Dendritic cell treated with granulocyte-macrophage colony-stimulating factor and Interleukin-4, amounts not matched to agents 40 ng/mL and 50 ng/mL, for 4 days (primary cell): ENCODE measurements around the gene WFDC13.
"Not testable (repeated sequence)": the region's sequence is repeated elsewhere in the genome, so short reads cannot be mapped to it uniquely, and the experiment has no call there.

Source experiments
- H3K27ac Mint-ChIP-seq: one replicate; pipeline ENCODE4 v1.8.0; 2022; ENCODE audit warnings: mild to moderate bottlenecking, mixed read lengths
- H3K27me3 Mint-ChIP-seq: one replicate; pipeline ENCODE4 v1.8.0; 2022; ENCODE audit warnings: mild to moderate bottlenecking, mixed read lengths
- H3K36me3 Mint-ChIP-seq: one replicate; pipeline ENCODE4 v1.8.0; 2022; ENCODE audit warnings: low read depth, mixed read lengths
- H3K4me1 Mint-ChIP-seq: one replicate; pipeline ENCODE4 v1.8.0; 2022; ENCODE audit warnings: low read depth, mixed read lengths
- H3K4me3 Mint-ChIP-seq: one replicate; pipeline ENCODE4 v1.8.0; 2022; ENCODE audit warnings: mild to moderate bottlenecking, moderate library complexity, mixed read lengths
- H3K9me3 Mint-ChIP-seq: one replicate; pipeline ENCODE4 v1.8.0; 2022; ENCODE audit warnings: mixed read lengths
- intact Hi-C: fragments of 100-400 bp; cut with micrococcal nuclease; formaldehyde crosslinking; loops from one replicate; pipeline ENCODE4 v1.15.0; 2022

The WFDC13 gene, protein sequence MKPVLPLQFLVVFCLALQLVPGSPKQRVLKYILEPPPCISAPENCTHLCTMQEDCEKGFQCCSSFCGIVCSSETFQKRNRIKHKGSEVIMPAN

DNA sequence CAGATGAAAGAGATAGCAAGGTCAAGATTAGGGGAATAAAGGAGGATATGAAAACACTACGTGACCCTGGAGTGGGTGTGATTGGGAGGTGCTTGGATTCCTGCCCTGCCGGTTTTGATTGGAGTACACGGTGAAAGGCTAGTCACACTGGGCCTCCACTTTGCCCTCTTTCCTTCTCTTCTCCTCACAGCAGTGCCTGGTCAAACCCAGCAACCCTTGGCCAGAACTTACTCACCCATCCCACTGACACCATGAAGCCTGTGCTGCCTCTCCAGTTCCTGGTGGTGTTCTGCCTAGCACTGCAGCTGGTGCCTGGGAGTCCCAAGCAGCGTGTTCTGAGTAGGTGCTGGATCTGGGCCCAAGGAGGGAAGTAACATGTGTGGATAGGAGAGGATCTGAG is at the start of gene WFDC13:
Gene WFDC13 (plus strand): TSS at position 166 of the 400 bp plus-strand sequence. CDS start 86 bp downstream, at position 252.
- Mint-ChIP-seq H3K4me3 (no peak within 1 kb of the TSS), H3K9me3 (no peaks in the 10 kb centered on the region), H3K27me3 (peaks cover 15% of the 10 kb centered on the region), H3K27ac (no peak within 1 kb of the TSS), H3K36me3 (no peaks in the 10 kb centered on the region), H3K4me1 (peaks cover 11% of the 10 kb centered on the region)
- intact Hi-C loops = no loop called here

DNA sequence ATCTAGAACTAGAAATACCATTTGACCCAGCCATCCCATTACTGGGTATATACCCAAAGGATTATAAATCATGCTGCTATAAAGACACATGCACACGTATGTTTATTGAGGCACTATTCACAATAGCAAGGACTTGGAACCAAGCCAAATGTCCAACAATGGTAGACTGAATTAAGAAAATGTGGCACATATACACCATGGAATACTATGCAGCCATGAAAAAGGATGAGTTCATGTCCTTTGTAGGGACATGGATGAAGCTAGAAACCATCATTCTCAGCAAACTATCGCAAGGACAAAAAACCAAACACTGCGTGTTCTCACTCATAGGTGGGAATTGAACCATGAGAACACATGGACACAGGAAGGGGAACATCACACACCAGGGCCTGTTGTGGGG is 44.8 kb upstream of the WFDC13 start:
- H3K4me3 Mint-ChIP-seq, H3K36me3 Mint-ChIP-seq, H3K27me3 Mint-ChIP-seq, H3K9me3 Mint-ChIP-seq, H3K4me1 Mint-ChIP-seq, intact Hi-C loops, H3K27ac Mint-ChIP-seq: not testable (repeated sequence)

DNA sequence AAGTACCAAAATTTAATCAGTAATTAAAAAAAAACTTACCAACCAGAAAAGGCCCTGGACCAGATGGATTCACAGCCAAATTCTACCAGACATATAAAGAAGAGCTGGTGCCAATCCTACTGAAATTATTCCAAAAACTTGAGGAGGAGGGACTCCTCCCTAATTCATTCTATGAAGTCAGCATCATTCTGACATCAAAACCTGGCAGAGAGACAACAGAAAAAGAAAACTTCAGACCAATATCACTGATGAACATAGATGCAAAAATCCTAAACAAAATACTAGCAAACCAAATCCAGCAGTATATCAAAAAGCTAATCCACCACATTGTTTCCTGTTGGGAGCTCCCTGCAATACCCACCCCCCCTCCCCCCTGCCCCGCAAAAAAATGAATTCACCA is 31.7 kb upstream of the WFDC13 start, which contains the start of gene WFDC11:
Gene WFDC11 (minus strand): TSS at position 101 of the 400 bp plus-strand sequence. CDS start 19,639 bp downstream, outside the sequence.
- peaks cover 22% of the 10 kb centered on the region for H3K27me3 Mint-ChIP-seq

DNA sequence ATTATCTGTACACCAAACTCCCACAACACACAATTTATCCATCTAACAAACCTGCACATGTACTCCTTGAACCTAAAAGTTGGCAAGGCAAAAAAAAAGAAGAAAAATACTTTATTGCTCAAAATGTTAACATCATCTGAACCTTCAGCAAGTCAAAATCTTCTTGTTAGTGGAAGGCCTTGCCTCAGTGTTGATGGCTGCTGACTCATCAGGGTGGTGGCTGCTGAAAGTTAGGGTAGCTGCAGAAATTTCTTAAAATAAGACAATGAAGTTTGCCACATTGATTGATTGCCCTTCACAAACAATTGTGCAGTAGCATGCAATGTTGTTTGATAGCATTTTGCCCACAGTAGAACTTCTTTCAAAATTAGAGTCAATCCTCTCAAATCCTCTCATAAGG is 29.1 kb upstream of the WFDC13 start:
- Mint-ChIP-seq H3K4me3 (no peak overlapping the region), H3K36me3 (no peaks in the 10 kb centered on the region), H3K27ac (no peak overlapping the region), H3K27me3 (peaks cover 24% of the 10 kb centered on the region), H3K9me3 (no peaks in the 10 kb centered on the region), H3K4me1 (no peaks in the 10 kb centered on the region)
- intact Hi-C loops = no loop called here

More for the DNA sequence above, 31.7 kb upstream of the WFDC13 start, which contains the start of gene WFDC11:
- H3K36me3 Mint-ChIP-seq = no peaks in the 10 kb centered on the region
- H3K27ac Mint-ChIP-seq = no peak within 1 kb of the TSS
- H3K4me1 Mint-ChIP-seq = no peaks in the 10 kb centered on the region
- no peak within 1 kb of the TSS for H3K4me3 Mint-ChIP-seq
- no peaks in the 10 kb centered on the region for H3K9me3 Mint-ChIP-seq
- intact Hi-C loops = no loop called here

DNA sequence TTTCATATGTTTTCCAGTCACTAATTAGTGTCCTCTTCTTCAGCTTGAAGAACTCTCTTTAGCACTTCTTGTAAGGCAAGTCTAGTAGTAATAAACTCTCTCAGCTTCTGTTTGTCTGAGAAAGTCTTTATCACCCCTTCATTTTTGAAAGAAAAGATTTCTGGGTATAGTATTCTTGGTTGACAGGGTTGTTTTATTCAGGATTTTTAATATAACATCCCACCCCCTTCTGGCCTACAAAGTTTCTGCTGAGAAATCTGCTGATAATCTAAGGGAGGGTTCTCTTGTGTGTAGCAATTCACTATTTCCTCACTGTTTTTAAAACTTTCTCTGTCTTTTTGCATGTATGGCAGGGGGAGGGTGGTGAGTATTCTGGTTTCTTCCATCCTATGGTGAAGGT is 22.2 kb upstream of the WFDC13 start:
- Mint-ChIP-seq H3K4me3 (no peak overlapping the region), H3K9me3 (peaks cover 23% of the 10 kb centered on the region), H3K27ac (no peak overlapping the region), H3K27me3 (peaks cover 4% of the 10 kb centered on the region), H3K36me3 (no peaks in the 10 kb centered on the region), H3K4me1 (no peaks in the 10 kb centered on the region)
- intact Hi-C loops = no loop called here

DNA sequence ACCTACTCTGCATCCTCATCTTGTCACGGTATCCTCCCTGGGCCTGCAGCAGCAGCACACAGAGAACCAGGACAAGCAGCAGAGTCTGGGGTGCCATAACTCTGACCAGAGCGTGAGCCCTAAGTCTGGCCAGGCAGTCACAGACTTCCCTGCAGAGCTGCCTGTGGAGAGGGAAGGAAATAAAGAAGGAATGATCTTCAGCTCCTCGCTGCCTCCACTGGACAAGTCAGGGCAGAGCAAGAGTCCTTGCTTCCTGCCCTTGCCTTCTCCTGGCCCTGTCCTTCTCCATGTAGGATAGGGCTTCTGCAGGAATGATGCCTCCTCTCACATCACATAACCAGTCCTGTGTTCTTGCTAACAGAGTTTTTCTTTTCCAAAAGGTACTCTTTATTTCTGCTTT is 15.9 kb upstream of the WFDC13 start:
- Mint-ChIP-seq H3K27ac (no peak overlapping the region), H3K27me3 (peaks cover 6% of the 10 kb centered on the region), H3K9me3 (no peaks in the 10 kb centered on the region), H3K36me3 (no peaks in the 10 kb centered on the region), H3K4me3 (no peak overlapping the region), H3K4me1 (no peaks in the 10 kb centered on the region)
- intact Hi-C loops = no loop called here

DNA sequence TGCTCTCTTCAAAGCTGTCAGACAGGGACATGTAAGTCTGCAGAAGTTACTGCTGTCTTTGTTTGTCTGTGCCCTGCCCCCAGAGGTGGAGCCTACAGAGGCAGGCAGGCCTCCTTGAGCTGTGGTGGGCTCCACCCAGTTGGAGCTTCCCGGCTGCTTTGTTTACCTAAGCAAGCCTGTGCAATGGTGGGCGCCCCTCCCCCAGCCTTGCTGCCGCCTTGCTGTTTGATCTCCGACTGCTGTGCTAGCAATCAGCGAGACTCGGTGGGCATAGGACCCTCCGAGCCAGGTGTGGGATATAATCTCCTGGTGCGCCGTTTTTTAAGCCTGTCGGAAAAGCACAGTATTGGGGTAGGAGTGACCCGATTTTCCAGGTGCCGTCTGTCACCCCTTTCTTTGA is 8.5 kb upstream of the WFDC13 start:
- H3K27ac Mint-ChIP-seq, H3K4me1 Mint-ChIP-seq, H3K27me3 Mint-ChIP-seq, H3K9me3 Mint-ChIP-seq, H3K4me3 Mint-ChIP-seq, H3K36me3 Mint-ChIP-seq, intact Hi-C loops: not testable (repeated sequence)

DNA sequence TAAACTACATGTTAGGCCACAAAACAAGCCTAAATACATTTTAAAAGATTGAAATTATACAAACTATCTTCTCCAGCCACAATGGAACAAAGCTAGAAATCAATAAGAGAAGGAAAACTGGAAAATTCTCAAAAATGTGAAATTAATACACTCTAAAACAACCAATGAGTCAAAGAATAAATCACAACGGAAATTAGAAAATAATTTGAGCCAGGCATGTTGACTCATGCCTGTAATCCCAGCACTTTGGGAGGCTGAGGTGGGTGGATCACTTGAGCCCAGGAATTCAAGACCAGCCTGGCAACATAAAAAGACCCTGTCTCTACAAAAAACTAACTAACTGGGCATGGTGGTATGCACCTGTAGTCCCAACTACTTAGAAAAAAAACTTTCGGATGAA is 6.3 kb upstream of the WFDC13 start:
- Mint-ChIP-seq H3K36me3 (no peaks in the 10 kb centered on the region), H3K27ac (no peak overlapping the region), H3K27me3 (peaks cover 8% of the 10 kb centered on the region), H3K9me3 (no peaks in the 10 kb centered on the region), H3K4me3 (no peak overlapping the region), H3K4me1 (no peaks in the 10 kb centered on the region)
- intact Hi-C loops = no loop called here

DNA sequence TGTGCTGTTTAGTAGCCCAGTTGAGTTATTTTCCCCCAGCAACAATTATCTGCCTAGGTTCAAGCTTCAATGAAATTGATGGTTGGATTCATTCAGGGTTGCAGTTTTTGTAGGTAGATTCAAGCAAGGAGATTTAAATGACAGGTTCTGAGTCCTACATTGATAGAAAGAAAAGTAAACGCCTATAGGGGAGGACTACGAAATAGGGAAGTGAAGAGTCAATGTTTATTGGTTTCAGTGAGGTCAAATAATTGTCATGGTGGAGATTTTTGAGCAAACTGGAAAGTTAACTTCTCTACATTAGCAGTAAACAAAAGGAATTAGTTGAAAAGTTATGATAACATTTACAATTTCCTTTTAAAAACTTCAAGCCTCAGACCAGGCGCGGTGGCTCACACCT is 734 bp upstream of the WFDC13 start:
- no peaks in the 10 kb centered on the region for H3K36me3 Mint-ChIP-seq
- H3K27me3 Mint-ChIP-seq = peaks cover 14% of the 10 kb centered on the region
- H3K27ac Mint-ChIP-seq = no peak overlapping the region
- no peaks in the 10 kb centered on the region for H3K9me3 Mint-ChIP-seq
- H3K4me1 Mint-ChIP-seq = peaks cover 11% of the 10 kb centered on the region
- H3K4me3 Mint-ChIP-seq = no peak overlapping the region
- intact Hi-C loops = no loop called here

DNA sequence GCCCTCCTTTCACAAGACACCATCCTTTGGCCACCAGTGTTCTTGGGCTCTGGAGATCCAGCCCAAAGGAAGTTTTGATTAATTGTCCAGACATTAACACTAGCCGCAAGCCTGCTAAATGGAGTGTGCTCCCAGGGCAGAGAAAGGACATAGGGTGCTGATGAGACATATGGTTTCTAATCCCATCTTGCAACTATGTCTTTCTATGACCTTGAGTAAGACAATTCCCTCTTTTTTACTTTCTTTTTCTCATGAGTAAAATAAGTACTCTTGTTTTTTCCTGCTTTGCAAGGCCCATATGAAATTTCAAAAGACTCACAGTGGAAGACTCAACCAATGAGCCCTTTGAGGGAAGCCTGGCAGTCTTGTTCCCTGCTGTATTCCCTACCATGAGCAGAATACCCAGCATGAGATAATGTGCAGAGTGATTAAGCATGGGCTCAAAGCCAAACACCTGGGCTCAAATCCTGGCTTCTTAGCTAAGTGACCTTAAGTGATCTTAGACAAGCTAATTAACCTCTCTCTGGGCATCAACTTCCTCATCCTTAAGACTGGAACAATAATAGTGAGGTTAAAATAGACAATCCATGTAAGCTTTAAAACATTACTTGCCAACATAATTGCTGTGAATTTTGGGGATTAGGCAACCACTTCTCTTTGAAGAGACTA is 3.3 kb downstream of the WFDC13 start, which contains the start of gene WFDC10B:
Gene WFDC10B (minus strand): TSS at position 51 of the 669 bp plus-strand sequence. CDS start 19,027 bp downstream, outside the sequence.
- Mint-ChIP-seq H3K9me3 (no peaks in the 10 kb centered on the region), H3K27me3 (peaks cover 17% of the 10 kb centered on the region)
- intact Hi-C loops = no loop called here

DNA sequence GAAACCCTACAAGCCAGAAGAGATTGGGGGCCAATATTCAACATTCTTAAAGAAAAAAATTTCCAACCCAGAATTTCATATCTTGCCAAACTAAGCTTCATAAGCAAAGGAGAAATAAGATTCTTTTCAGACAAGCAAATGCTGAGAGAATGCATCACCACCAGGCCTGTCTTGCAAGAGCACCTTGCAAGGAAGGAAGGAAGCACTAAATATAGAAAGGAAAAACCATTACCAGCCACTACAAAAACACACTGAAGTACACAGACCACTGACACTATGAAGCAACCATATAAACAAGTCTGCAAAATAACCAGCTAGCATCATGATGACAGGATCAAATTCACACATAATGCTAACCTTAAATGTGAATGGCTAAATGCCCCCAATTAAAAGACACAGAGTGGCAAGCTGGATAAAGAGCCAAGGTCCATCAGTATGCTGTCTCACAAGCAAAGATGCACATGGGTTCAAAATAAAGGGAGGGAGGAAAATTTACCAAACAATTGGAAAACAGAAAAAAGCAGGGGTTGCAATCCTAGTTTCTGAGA is 14.4 kb downstream of the WFDC13 start:
- H3K4me1 Mint-ChIP-seq, H3K4me3 Mint-ChIP-seq, H3K36me3 Mint-ChIP-seq, intact Hi-C loops, H3K27ac Mint-ChIP-seq, H3K9me3 Mint-ChIP-seq: not testable (repeated sequence)
- peaks cover 18% of the 10 kb centered on the region for H3K27me3 Mint-ChIP-seq

More for the DNA sequence above, 3.3 kb downstream of the WFDC13 start, which contains the start of gene WFDC10B:
- Mint-ChIP-seq H3K27ac (no peak within 1 kb of the TSS), H3K36me3 (no peaks in the 10 kb centered on the region), H3K4me1 (peaks cover 11% of the 10 kb centered on the region), H3K4me3 (no peak within 1 kb of the TSS)

DNA sequence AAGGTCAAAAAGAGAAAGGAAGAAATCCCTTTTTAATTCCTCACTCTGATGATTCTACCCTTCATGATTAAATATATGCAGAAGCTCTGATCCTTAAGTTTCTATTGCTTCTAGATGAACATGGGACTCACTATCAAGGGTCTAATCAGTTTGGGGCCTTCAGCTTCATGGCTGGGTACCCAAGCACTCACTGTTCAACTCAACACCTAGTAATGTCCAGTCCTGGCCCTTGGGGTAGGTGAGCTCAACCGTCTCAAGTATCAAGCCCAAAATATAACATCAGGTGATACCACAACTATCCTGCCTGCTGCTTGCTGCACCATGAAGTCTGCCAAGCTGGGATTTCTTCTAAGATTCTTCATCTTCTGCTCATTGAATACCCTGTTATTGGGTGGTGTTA is 20.2 kb downstream of the WFDC13 start, which contains the start of gene SPINT4:
Gene SPINT4 (plus strand): TSS at position 301 of the 400 bp plus-strand sequence. CDS start 21 bp downstream, at position 322.
- no peak within 1 kb of the TSS for H3K27ac Mint-ChIP-seq

DNA sequence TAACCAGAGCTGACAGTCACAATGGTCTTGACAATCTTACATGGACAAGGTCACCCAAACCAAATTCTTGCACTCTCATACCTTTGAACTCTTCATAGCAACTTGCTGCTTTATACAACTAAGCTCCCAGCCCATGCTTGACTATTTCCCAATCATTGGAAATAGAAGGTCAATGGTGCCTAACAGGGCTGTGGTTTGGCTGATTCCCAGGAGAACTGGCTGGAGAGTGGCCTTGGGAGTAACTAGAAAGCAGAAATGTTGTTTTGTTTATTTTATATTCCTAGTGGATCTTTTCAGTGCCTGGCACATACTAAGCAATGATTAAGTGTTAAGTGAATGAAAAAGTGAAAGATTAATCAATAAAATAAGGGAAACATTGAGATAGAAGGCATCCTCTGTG is 23.3 kb downstream of the WFDC13 start:
- H3K4me1 Mint-ChIP-seq = no peaks in the 10 kb centered on the region
- intact Hi-C loops = no loop called here
- H3K27ac Mint-ChIP-seq = no peak overlapping the region
- no peak overlapping the region for H3K4me3 Mint-ChIP-seq
- peaks cover 17% of the 10 kb centered on the region for H3K27me3 Mint-ChIP-seq
- no peaks in the 10 kb centered on the region for H3K9me3 Mint-ChIP-seq
- no peaks in the 10 kb centered on the region for H3K36me3 Mint-ChIP-seq

More for the DNA sequence above, 20.2 kb downstream of the WFDC13 start, which contains the start of gene SPINT4:
- intact Hi-C loops = no loop called here
- no peaks in the 10 kb centered on the region for H3K4me1 Mint-ChIP-seq
- no peaks in the 10 kb centered on the region for H3K9me3 Mint-ChIP-seq
- no peak within 1 kb of the TSS for H3K4me3 Mint-ChIP-seq
- peaks cover 22% of the 10 kb centered on the region for H3K27me3 Mint-ChIP-seq
- H3K36me3 Mint-ChIP-seq = no peaks in the 10 kb centered on the region

DNA sequence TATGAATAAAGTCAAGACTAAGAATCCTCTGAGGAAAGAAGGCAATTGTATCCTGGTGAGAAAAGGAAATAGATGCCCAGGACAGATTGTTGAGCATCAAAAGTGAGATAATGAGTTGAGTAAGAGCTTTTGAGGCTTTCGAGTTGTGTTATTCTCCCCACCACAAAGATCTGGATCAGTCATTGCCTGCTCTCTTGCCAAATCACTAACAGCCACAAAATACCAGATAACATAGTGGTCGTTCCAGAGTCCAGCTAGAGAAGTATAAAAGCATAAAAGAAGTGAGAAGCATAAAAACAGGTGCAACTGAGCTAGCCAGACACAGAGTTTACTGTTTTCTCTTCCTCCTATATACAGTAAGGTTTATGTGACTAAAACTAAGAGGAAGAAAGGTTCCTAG is 25.2 kb downstream of the WFDC13 start:
- Mint-ChIP-seq H3K27me3 (peaks cover 17% of the 10 kb centered on the region), H3K27ac (no peak overlapping the region)
- intact Hi-C loops = no loop called here

More for the DNA sequence above, 25.2 kb downstream of the WFDC13 start:
- H3K36me3 Mint-ChIP-seq = no peaks in the 10 kb centered on the region
- no peaks in the 10 kb centered on the region for H3K4me1 Mint-ChIP-seq
- no peak overlapping the region for H3K4me3 Mint-ChIP-seq
- peaks cover 16% of the 10 kb centered on the region for H3K9me3 Mint-ChIP-seq
